IMR-90 (cell line): ENCODE data around the gene XRN1. TPM values are rescaled to one million over a fixed set of nuclear protein-coding genes. Genes with fewer than 3 reads are reported as not detected.

ENCODE experiments used
- ATAC-seq: fragments of 200-7000 bp; cut with Tn5 transposase; 2 replicates; pipeline ENCODE4 v1.9.1; 2020; ENCODE audit warnings: low read depth, mild to moderate bottlenecking, moderate library complexity
- BruUV-seq: library from RNA; stranded (reverse); fragments of 400-500 nt; replicated peaks from 2 replicates; lab custom pipeline; 2021; lab: Mats Ljungman, UMichigan
- CTCF ChIA-PET: fragments of 300-600 bp; formaldehyde crosslinking; extraction: SDS; loops from one replicate; lab custom pipeline; 2021; ENCODE audit warnings: antibody characterized with exemption; lab: Yijun Ruan, JAX
- POLR2A ChIA-PET: fragments of 300-600 bp; sonication (Branson Sonifier 250); formaldehyde crosslinking; loops from one replicate; lab custom pipeline; 2022; ENCODE audit warnings: antibody characterized with exemption; ENCODE audit not compliant: unreplicated experiment; lab: Charles Lee
- DNase-seq: peaks from one replicate; pipeline ENCODE4 v3.0.0; 2013
- H2AFZ ChIP-seq: replicated peaks from 2 replicates; pipeline ENCODE3; 2013; ENCODE audit warnings: low read length, mild to moderate bottlenecking; ENCODE audit not compliant: poor library complexity
- H2AK5ac ChIP-seq: 2 replicates; pipeline ENCODE4 v1.6.1; 2013; ENCODE audit warnings: low read depth, low read length, inconsistent platforms
- H2AK9ac ChIP-seq: replicated peaks from 2 replicates; pipeline ENCODE3; 2013; ENCODE audit warnings: mild to moderate bottlenecking, low read depth, low read length, moderate library complexity; ENCODE audit not compliant: poor library complexity
- H2BK120ac ChIP-seq: 2 replicates; pipeline ENCODE4 v1.6.1; 2013; ENCODE audit warnings: low read depth, low read length, inconsistent platforms
- H2BK15ac ChIP-seq: 3 replicates; pipeline ENCODE4 v1.6.1; 2013; ENCODE audit warnings: low read depth, low read length, inconsistent platforms
- H2BK20ac ChIP-seq: 2 replicates; pipeline ENCODE4 v1.6.1; 2013; ENCODE audit warnings: low read depth, mild to moderate bottlenecking, inconsistent platforms, low read length, moderate library complexity
- H2BK5ac ChIP-seq: 2 replicates; pipeline ENCODE4 v1.6.1; 2013; ENCODE audit warnings: mild to moderate bottlenecking, low read depth, low read length, inconsistent platforms; ENCODE audit not compliant: poor library complexity, severe bottlenecking
- H3K14ac ChIP-seq: replicated peaks from 2 replicates; pipeline ENCODE4 v1.6.1; 2013; ENCODE audit warnings: low read depth, low read length, inconsistent platforms
- H3K18ac ChIP-seq: 2 replicates; pipeline ENCODE4 v1.6.1; 2013; ENCODE audit warnings: low read depth, low read length, control low read depth
- H3K23ac ChIP-seq: 2 replicates; pipeline ENCODE4 v1.6.1; 2013; ENCODE audit warnings: low read depth, low read length, inconsistent platforms
- H3K27ac ChIP-seq: 2 replicates; pipeline ENCODE4 v1.5.1; 2013; ENCODE audit warnings: mild to moderate bottlenecking, control low read depth, low read length; ENCODE audit not compliant: insufficient read depth
- H3K27me3 ChIP-seq: 2 replicates; pipeline ENCODE4 v1.6.1; 2013; ENCODE audit warnings: low read length; ENCODE audit not compliant: control insufficient read depth, insufficient read depth
- H3K36me3 ChIP-seq: 2 replicates; pipeline ENCODE4 v1.6.1; 2013; ENCODE audit warnings: low read length, mixed read lengths; ENCODE audit not compliant: control insufficient read depth, insufficient read depth
- H3K4ac ChIP-seq: 2 replicates; pipeline ENCODE4 v1.6.1; 2013; ENCODE audit warnings: low read depth, low read length, inconsistent platforms
- H3K4me1 ChIP-seq: 2 replicates; pipeline ENCODE4 v1.6.1; 2013; ENCODE audit warnings: low read length, mixed read lengths; ENCODE audit not compliant: control insufficient read depth, insufficient read depth
- H3K4me2 ChIP-seq: 2 replicates; pipeline ENCODE4 v1.6.1; 2013; ENCODE audit warnings: low read depth, mild to moderate bottlenecking, control low read depth, low read length, moderate library complexity
- H3K4me3 ChIP-seq: 2 replicates; pipeline ENCODE4 v1.5.1; 2013; ENCODE audit warnings: low read depth, mild to moderate bottlenecking, control low read depth, low read length, moderate library complexity; ENCODE audit not compliant: insufficient read depth
- H3K56ac ChIP-seq: 2 replicates; pipeline ENCODE4 v1.6.1; 2013; ENCODE audit warnings: low read length, inconsistent platforms; ENCODE audit not compliant: insufficient read depth; ENCODE audit errors: extremely low read depth
- H3K79me1 ChIP-seq, 2 experiments: 2 replicates each; pipeline ENCODE4 v1.6.1; 2013; ENCODE audit warnings: low read length in 2 of 2, inconsistent platforms in 1 of 2, low read depth in 1 of 2
- H3K9ac ChIP-seq: 2 replicates; pipeline ENCODE4 v1.6.1; 2013; ENCODE audit warnings: low read depth, low read length, control low read depth
- H3K9me1 ChIP-seq: 2 replicates; pipeline ENCODE4 v1.6.1; 2013; ENCODE audit warnings: low read length, inconsistent platforms; ENCODE audit not compliant: insufficient read depth
- H3K9me3 ChIP-seq: 2 replicates; pipeline ENCODE4 v1.6.1; 2013; ENCODE audit warnings: low read length; ENCODE audit not compliant: control insufficient read depth, insufficient read depth
- H4K20me1 ChIP-seq: 2 replicates; pipeline ENCODE4 v1.6.1; 2013; ENCODE audit warnings: low read length, inconsistent platforms; ENCODE audit not compliant: insufficient read depth
- H4K5ac ChIP-seq: 2 replicates; pipeline ENCODE4 v1.6.1; 2013; ENCODE audit warnings: mild to moderate bottlenecking, low read depth, low read length, control low read depth
- H4K8ac ChIP-seq, 2 experiments: 2 replicates each; pipeline ENCODE4 v1.6.1; 2013; ENCODE audit warnings: low read depth in 2 of 2, low read length in 2 of 2, control low read depth in 1 of 2, inconsistent platforms in 1 of 2
- H4K91ac ChIP-seq: 2 replicates; pipeline ENCODE4 v1.6.1; 2013; ENCODE audit warnings: low read depth, low read length, inconsistent platforms; ENCODE audit not compliant: insufficient read depth
- BHLHE40 ChIP-seq: fragments of 150-350 bp; IDR thresholded peaks from 2 replicates; pipeline ENCODE4 v1.6.1; 2016; ENCODE audit warnings: mild to moderate bottlenecking, low read depth, low read length
- CEBPB ChIP-seq: IDR thresholded peaks from 2 replicates; pipeline ENCODE4 v1.6.1; 2012; ENCODE audit warnings: low read depth, low read length, improper control_type of control experiment
- CHD1 ChIP-seq: IDR thresholded peaks from 2 replicates; pipeline ENCODE4 v1.6.1; 2012; ENCODE audit warnings: low read depth, low read length, improper control_type of control experiment
- CTCF ChIP-seq: conservative IDR thresholded peaks from 2 replicates; pipeline ENCODE4 v1.5.1; 2012; ENCODE audit warnings: mild to moderate bottlenecking, low read depth, low read length, improper control_type of control experiment
- ELK1 ChIP-seq: fragments of 150-350 bp; IDR thresholded peaks from 2 replicates; pipeline ENCODE4 v1.6.1; 2016; ENCODE audit warnings: low read depth, mild to moderate bottlenecking, low read length, moderate library complexity, borderline replicate concordance
- FOS ChIP-seq: fragments of 150-350 bp; IDR thresholded peaks from 2 replicates; pipeline ENCODE4 v1.6.1; 2016; ENCODE audit warnings: low read depth, low read length
- MAFK ChIP-seq: IDR thresholded peaks from 2 replicates; pipeline ENCODE4 v1.6.1; 2012; ENCODE audit warnings: low read depth, low read length, improper control_type of control experiment
- MAZ ChIP-seq: IDR thresholded peaks from 2 replicates; pipeline ENCODE4 v1.6.1; 2012; ENCODE audit warnings: low read depth, mild to moderate bottlenecking, low read length, improper control_type of control experiment, moderate library complexity, borderline replicate concordance
- NFE2L2 ChIP-seq: fragments of 150-350 bp; IDR thresholded peaks from 2 replicates; pipeline ENCODE4 v1.6.1; 2016; ENCODE audit warnings: low read depth, mild to moderate bottlenecking, low read length
- POLR2A ChIP-seq: IDR thresholded peaks from 2 replicates; pipeline ENCODE4 v1.6.1; 2012; ENCODE audit warnings: mild to moderate bottlenecking, low read depth, low read length
- RAD21 ChIP-seq: IDR thresholded peaks from 2 replicates; pipeline ENCODE4 v1.6.1; 2012; ENCODE audit warnings: low read length, improper control_type of control experiment
- RCOR1 ChIP-seq: IDR thresholded peaks from 2 replicates; pipeline ENCODE4 v1.6.1; 2012; ENCODE audit warnings: mild to moderate bottlenecking, low read length, improper control_type of control experiment; ENCODE audit not compliant: insufficient replicate concordance
- RFX5 ChIP-seq: IDR thresholded peaks from 2 replicates; pipeline ENCODE4 v1.8.0; 2012; ENCODE audit warnings: low read depth, mild to moderate bottlenecking, low read length, moderate library complexity
- SMC3 ChIP-seq: fragments of 150-350 bp; IDR thresholded peaks from 2 replicates; pipeline ENCODE4 v1.6.1; 2016; ENCODE audit warnings: low read depth, mild to moderate bottlenecking, antibody characterized with exemption, low read length, moderate library complexity
- USF2 ChIP-seq: fragments of 150-350 bp; IDR thresholded peaks from 2 replicates; pipeline ENCODE4 v1.6.1; 2017; ENCODE audit warnings: mild to moderate bottlenecking, antibody characterized with exemption, low read length, low read depth
- WGBS, 2 experiments: methylation state at CpG; one replicate each; pipeline versions ENCODE4 v1.1.5 to v1.1.7; 2013; ENCODE audit warnings: missing lambda C conversion rate in 2 of 2; ENCODE audit not compliant: insufficient read length in 1 of 2; ENCODE audit errors: extremely low coverage in 2 of 2; 5-methylcytosine and 5-hydroxymethylcytosine counted together
- dilution Hi-C: fragments of 300-500 bp; cut with HindIII; formaldehyde crosslinking; loops from one replicate; pipeline ENCODE4 v1.14.3; 2018; ENCODE audit warnings: low sequenced_read_pairs; ENCODE audit not compliant: unreplicated experiment
- in situ Hi-C: fragments of 300-500 bp; cut with MboI; formaldehyde crosslinking; loops from 3 replicates; pipeline ENCODE4 v1.14.3; 2019; ENCODE audit warnings: low sequenced_read_pairs, inconsistent platforms, mixed read lengths
- intact Hi-C: fragments of 100-400 bp; cut with micrococcal nuclease; formaldehyde crosslinking; loops from 2 replicates; pipeline ENCODE4 v1.10.0; 2022
- polyA plus RNA-seq, 3 experiments: library from polyadenylated mRNA; depleted of rRNA; stranded (reverse); fragments of >200 nt; gene quantifications; 2 replicates each; pipeline ENCODE4 v1.2.3, GENCODE V29; 2012; ENCODE audit warnings: low replicate concordance in 1 of 3
- total RNA-seq: library from RNA; depleted of rRNA; stranded (reverse); fragments of >200 nt; gene quantifications from 2 replicates; pipeline ENCODE4 v1.2.3, GENCODE V29; 2012

XRN1 gene
- total and polyA plus RNA-seq, 2 of the 4 experiments (the other 2 are of a cell fraction), result 6.0 to 21.5 TPM

- H3K36me3 ChIP-seq, result no peaks in the 10 kb centered on the region
- peaks cover 3% of the 10 kb centered on the region; the same call in 1 of the 2 replicates for H3K9me1 ChIP-seq
- H3K9me3 ChIP-seq, result no peaks in the 10 kb centered on the region
- no peak overlapping the region for H3K4me2 ChIP-seq
- H3K4me1 ChIP-seq, result peaks cover 9% of the 10 kb centered on the region
- peak overlapping the region; percentile 70 for H3K27ac ChIP-seq
- H3K27me3 ChIP-seq, result no peaks in the 10 kb centered on the region
- H2BK120ac ChIP-seq, result peak overlapping the region; percentile 57
- CTCF ChIA-PET, result interaction anchor here (0.6 kb wide), 2 partner anchors 36 to 147 kb away, joined by 3 to 9 read pairs; no protein-coding TSS in a partner anchor
- no TSS peak for BruUV-seq
- 0 out of 2 replicates have a peak overlapping the region, but pooled peaks have one; percentile 6 for H3K23ac ChIP-seq
- H3K9ac ChIP-seq, result no peak overlapping the region
- ATAC-seq (peak; percentile 5; the same call in 1 of the 2 replicates), DNase-seq (peak; percentile 71)
- dilution Hi-C loops, result no loop called here
- H3K79me1 ChIP-seq, result no peaks in the 10 kb centered on the region
- H3K14ac ChIP-seq, result no peak overlapping the region
- in situ Hi-C loops, result no loop called here
- H2BK20ac ChIP-seq, result peak overlapping the region; percentile 63
- H2AFZ ChIP-seq, result no peak overlapping the region
- intact Hi-C loops, result no loop called here
- peak overlapping the region; percentile 51; the same call in 1 of the 2 replicates for H4K5ac ChIP-seq
- H3K56ac ChIP-seq, result no peak overlapping the region
- peak overlapping the region; percentile 71 to 77; a peak in 3 of 4 replicates for H4K8ac ChIP-seq
- H3K4ac ChIP-seq, result peak overlapping the region; percentile 39
- H2AK5ac ChIP-seq, result peak overlapping the region; percentile 85
- H3K18ac ChIP-seq, result peak overlapping the region; percentile 70; the same call in 1 of the 2 replicates
- H2BK5ac ChIP-seq, result peak overlapping the region; percentile 94
- H2BK15ac ChIP-seq, result peak overlapping the region; percentile 69; the same call in 1 of the 3 replicates
- no peak overlapping the region for H3K4me3 ChIP-seq
- peak overlapping the region; percentile 31; the same call in 1 of the 2 replicates for H4K91ac ChIP-seq
- POLR2A ChIA-PET, result no interaction called here
- no peaks in the 10 kb centered on the region for H4K20me1 ChIP-seq
- WGBS, 2 experiments, result no CpG with 5 or more reads among the region's 8 CpGs
- H2AK9ac ChIP-seq, result no peak overlapping the region
- TF ChIP-seq BHLHE40 (no peak), MAZ (no peak), USF2 (no peak), RAD21 (no peak), CEBPB (no peak), CHD1 (no peak), ELK1 (no peak), RCOR1 (no peak), POLR2A (no peak), RFX5 (no peak), NFE2L2 (no peak), MAFK (no peak), FOS (no peak), SMC3 (no peak), CTCF (no peak)
These were observed 175.5 kb downstream of the XRN1 start for GRCh38 chr3:142272200-142272891.
